Measurements from ENCODE around the gene POU5F1.

The POU5F1 gene

DNA sequence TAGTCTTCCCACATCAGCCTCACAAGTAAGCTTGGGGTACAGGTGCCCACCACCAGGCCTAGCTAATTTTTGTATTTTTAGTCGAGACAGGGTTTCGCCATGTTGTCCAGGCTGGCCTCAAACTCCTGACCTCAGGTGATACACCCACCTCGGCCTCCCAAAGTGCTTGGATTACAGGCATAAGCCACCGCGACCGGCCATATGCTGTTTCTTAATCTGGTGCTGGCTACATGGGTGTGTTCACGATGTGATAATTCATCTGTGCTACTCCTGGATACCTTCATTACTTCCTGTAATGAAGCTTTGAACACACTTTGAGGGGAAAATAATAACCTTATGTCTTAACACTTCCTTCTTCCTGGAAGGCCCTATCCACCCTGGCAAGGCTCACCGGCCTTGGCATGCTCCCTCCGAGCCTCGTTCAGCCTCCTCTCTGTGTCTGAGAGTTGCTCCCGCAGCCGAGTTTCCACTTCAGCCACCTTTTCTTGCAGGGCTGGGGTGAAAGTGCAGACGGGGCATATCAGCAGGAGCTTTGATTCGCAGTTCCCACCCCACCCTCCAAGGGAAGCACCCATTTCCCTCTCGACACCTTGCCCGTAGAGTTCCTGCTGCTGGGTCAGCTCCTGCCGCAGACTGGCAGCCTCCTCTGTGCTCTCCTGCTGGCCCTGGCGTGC lies 26.0 kb downstream of the POU5F1 start:
- in situ Hi-C loops (cut with HindIII; ENCODE audit: low sequenced_read_pairs) = loop anchor here (25.0 kb wide), 1 partner anchor 93 kb away; no protein-coding TSS in a partner anchor

DNA sequence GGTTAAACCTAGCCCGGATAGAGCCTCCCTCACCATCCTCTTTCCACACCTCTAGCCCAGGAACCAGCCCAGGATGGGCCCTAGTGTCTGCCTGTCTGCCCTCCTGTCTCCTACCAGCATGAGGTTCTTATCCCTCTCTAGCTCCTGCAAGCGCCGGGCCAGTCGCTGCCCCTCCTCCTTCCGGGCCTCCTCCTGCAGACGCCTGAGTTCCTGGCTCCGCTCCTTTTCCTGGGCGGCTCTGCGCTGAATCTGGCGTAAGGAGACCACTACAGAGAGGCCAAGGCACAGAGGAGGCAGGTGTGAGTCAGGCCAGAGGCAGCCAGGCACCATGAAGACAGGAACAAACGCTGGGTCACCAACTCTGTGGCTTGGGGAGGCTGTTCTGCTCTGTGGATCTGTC lies 27.3 kb downstream of the POU5F1 start:
- in situ Hi-C loops (cut with HindIII; ENCODE audit: low sequenced_read_pairs) = loop anchor here (25.0 kb wide), 1 partner anchor 94 kb away; no protein-coding TSS in a partner anchor

DNA sequence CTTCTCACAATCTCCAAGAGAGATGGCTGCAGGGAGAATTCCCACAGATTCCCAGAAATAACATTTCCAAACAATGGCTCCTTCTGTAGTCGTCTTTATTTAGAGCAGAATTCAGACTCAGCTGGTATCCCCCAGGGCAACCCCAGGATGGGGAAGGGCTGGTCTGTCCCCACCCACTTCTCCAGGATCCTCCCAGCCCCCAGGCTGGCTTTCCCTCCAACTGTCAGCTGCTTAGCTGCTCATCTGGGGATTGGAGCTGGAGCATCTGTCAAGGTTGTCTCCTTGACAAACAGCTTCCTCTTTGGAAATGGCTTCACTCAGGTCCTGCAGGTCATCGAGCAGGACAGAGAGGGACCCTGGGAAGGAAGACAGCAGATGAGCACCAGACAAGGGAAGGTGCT lies 28.1 kb downstream of the POU5F1 start:
- in situ Hi-C loops (cut with HindIII; ENCODE audit: low sequenced_read_pairs) = loop anchor here (25.0 kb wide), 1 partner anchor 95 kb away; no protein-coding TSS in a partner anchor

DNA sequence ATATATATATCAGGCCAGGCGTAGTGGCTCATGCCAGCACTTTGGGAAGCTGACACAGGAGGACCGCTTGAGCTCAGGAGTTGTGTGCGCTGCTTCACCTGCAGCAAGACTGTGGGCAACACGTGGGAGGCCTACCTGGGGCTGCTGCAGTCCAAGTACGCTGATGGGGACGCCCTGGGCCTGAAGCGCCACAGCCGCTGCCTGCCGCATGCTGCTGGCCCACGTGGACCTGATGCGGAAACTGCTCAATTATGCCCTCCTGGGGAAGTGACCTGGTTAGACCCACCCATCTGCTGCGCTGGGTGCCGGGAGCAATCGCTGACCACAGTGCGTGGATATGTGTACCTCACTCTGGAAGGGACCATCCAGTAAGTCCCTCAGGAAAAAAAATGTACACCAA lies 29.8 kb downstream of the POU5F1 start:
- in situ Hi-C loops (cut with HindIII; ENCODE audit: low sequenced_read_pairs) = loop anchor here (25.0 kb wide), 1 partner anchor 97 kb away; no protein-coding TSS in a partner anchor

DNA sequence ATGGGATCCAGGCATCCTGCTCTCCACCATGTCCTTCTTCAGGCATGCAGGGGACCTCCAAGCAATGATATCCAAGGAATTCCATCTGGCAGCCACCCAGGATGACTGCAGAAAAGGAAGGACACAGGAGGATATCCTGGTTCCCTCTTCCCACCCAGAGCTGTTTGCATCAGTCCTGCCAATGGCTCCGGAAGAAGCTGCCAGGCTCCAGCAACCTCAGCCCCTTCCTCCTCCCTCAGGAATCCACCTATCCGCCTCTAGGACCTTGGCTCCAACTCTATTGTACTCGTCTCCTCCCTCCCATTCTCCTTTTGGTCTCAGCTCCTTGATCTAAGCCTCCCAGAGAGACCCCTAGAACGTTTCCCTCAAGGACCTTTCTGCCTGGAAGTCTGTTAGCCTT lies 30.9 kb downstream of the POU5F1 start:
- in situ Hi-C loops (cut with HindIII; ENCODE audit: low sequenced_read_pairs) = loop anchor here (25.0 kb wide), 1 partner anchor 98 kb away; no protein-coding TSS in a partner anchor

DNA sequence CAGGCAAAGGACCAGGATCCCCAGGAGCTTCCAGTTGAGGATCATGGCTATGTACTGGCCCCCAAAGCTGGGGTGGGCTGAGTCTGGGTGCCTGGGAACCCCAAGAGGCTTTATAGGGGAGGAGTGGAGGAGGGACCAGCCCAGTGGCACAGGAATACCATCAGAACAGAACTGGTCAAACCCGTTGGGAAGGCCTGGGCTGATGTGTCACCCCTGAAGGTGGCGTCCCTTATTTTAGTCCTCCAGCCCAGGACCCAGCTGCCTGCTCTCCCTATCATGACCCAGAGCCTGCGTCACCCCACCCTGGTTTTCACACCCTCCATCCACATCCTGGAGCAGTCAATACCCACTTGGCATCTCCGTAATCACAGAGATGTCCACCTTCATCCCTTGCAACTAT lies 31.5 kb downstream of the POU5F1 start, which contains the start of gene PSORS1C2:
Gene PSORS1C2, minus strand, starts transcription at position 85 of the 400 bp plus-strand sequence. Its CDS starts 40 bp downstream, at position 45.
- in situ Hi-C loops (cut with HindIII; ENCODE audit: low sequenced_read_pairs) = loop anchor here (25.0 kb wide), 1 partner anchor 98 kb away; no protein-coding TSS in a partner anchor

DNA sequence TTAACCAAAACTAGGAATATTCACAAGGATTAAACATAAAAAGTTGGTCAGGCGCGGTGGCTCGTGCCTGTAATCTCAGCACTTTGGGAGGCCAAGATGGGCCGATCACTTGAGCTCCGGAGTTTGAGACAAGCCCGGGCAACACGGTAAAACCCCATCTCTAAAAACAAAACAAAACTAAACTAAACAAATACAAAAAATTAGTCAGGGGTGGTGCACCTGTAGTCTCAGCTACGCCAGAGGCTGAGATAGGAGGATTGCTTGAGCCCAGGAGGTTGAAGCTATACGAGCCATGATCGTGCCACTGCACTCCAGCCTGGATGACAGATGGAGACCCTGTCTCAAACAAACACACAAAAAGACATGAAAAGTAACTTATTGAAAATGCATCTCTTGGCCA lies 34.8 kb downstream of the POU5F1 start:
- in situ Hi-C loops (cut with HindIII; ENCODE audit: low sequenced_read_pairs) = loop anchor here (25.0 kb wide), 1 partner anchor 102 kb away; no protein-coding TSS in a partner anchor

DNA sequence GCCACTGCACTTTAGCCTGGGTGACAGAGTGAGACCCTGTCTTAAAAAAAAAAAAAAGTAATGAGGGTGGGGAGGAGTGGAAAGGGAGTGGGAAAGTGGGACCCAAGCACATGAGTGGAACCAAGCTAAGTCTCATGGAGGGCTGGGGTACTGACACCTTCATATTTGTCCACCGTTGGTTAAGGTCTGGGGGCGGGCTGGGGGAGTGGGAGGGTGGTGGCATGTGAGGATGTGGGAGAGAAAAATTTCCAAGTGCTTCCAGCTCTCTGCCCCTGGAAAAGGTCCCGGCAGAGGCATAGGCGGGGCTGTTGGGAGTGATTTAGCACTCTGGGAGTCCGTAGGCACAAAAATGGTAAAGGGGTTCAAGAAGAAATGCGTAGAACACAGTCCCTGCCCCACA lies 37.7 kb downstream of the POU5F1 start:
- in situ Hi-C loops (cut with HindIII; ENCODE audit: low sequenced_read_pairs) = loop anchor here (25.0 kb wide), 1 partner anchor 104 kb away; no protein-coding TSS in a partner anchor

DNA sequence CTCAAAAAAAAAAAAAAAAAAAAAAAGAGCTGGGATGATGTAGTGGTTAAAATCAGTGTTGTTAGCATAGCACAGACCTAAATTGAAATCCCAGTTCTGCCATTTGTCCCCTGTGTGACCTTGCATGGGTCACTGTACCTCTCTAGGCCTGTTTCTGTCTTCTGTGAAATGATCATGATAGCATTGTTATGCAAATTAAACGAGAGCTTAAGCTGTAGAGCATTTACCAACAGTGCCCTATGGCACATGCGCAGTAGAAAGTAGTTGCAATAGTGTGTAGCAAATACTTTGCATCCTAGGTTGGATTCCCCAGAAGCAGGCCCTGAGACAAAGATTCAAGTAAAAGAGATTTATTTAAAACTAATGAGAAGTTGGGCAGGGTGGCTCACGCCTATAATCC lies 38.9 kb downstream of the POU5F1 start:
- in situ Hi-C loops (cut with HindIII; ENCODE audit: low sequenced_read_pairs) = loop anchor here (25.0 kb wide), 1 partner anchor 106 kb away; no protein-coding TSS in a partner anchor

DNA sequence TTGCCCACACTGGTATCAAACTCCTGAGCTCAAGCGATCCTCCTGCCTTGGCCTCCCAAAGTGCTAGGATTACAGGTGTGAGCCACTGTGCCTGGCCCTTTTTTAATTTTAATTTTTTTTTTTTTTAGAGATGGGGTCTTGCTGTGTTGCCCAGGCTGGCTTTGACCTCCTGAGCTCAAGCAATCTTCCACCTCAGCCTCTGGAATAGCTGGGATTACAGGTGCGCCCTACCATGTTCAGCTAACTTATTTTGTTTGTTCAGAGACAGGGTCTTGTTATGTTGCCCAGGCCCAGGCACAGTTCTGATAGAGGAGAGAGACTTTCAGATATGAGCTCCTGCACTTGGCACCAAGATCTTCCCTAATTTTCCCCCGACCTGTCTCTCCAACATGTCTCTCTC lies 39.7 kb downstream of the POU5F1 start:
- in situ Hi-C loops (cut with HindIII; ENCODE audit: low sequenced_read_pairs) = loop anchor here (25.0 kb wide), 1 partner anchor 107 kb away; no protein-coding TSS in a partner anchor

DNA sequence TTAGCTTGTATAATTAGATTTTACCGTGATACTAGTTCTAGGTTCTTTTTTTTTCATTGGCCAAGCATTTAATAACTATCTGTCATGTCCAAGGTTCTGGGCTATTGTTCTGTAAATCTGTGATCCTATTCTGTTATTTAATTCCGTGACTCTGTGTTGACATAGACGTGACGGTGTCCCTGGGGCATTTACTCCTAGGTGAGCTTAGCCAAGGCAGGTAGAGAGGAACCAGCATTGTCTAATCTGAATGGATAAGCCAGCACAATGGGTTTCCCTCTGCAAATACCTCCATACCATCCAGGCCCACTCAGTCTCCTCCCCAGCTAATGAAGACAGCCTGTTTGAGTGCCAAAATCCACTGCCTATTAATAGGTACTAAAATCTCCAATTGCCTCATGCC lies 41.4 kb downstream of the POU5F1 start:
- in situ Hi-C loops (cut with HindIII; ENCODE audit: low sequenced_read_pairs) = loop anchor here (25.0 kb wide), 1 partner anchor 108 kb away; no protein-coding TSS in a partner anchor

DNA sequence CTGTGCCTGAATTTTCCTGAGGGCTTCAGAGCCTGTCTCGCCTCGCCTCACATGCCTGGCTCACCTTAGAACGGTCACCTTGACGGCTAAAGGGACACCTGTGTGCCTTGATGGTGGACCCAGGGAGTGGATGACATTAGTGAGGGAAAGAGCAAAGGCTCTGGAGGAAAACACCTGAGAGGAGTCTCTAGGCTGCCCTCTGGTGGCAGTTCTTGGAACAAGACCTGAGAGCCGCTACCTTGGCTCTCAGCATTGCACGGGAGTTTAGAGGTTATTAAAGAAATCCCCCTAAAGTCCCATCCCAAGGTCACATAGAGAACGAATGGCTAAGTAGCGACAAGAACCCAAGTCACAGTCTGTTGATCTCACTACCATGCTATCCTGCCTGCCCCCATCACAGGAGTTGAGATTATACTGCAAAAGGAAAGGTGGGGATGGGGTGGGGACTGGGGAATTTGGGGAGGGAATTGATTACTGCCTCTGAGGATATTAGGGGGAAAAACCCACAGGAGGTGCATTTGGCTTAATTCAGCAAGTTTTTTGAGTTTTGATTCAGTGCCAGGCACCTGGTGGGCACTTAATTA lies 42.3 kb downstream of the POU5F1 start:
- in situ Hi-C loops (cut with HindIII; ENCODE audit: low sequenced_read_pairs) = loop anchor here (25.0 kb wide), 1 partner anchor 109 kb away; no protein-coding TSS in a partner anchor

DNA sequence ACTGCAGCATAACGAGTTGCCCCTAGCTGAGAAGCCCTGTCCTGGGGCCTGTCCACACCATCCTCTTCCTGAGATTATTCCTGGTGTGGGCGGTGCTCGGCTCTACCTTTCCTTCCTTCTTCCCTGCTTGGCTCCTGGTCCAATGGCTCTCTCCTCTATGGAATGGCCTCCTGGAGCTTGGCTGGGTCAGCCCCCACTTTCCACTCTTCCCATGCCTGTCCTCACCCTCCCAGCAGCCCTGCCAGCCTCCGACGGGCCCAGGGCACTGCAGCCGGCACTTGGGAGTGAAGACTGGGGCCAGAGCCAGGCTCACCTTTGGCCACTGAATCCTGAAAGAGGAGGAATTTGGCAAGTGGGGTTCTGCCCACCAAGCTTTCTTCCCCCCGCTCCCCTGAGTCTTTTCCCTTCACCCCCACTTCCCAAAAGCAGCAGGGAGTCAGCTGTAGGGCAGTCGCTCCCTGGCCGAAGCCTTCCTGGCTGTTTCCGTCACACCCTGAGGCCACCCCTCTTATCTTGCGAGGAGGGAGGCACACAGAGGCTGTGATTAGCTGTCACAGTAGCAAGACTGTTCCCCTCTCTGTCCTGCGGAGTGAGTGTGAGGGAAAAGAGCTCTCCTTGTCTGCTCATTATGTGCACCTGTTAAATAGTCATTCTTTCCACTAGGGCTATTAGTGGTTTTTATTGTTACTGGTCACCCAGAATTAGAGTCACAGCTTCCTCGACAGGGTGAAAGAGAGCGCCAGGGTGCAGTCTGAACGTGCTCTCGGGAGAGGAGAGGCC lies 43.9 kb downstream of the POU5F1 start:
- in situ Hi-C loops (cut with HindIII; ENCODE audit: low sequenced_read_pairs) = loop anchor here (25.0 kb wide), 1 partner anchor 111 kb away; no protein-coding TSS in a partner anchor

DNA sequence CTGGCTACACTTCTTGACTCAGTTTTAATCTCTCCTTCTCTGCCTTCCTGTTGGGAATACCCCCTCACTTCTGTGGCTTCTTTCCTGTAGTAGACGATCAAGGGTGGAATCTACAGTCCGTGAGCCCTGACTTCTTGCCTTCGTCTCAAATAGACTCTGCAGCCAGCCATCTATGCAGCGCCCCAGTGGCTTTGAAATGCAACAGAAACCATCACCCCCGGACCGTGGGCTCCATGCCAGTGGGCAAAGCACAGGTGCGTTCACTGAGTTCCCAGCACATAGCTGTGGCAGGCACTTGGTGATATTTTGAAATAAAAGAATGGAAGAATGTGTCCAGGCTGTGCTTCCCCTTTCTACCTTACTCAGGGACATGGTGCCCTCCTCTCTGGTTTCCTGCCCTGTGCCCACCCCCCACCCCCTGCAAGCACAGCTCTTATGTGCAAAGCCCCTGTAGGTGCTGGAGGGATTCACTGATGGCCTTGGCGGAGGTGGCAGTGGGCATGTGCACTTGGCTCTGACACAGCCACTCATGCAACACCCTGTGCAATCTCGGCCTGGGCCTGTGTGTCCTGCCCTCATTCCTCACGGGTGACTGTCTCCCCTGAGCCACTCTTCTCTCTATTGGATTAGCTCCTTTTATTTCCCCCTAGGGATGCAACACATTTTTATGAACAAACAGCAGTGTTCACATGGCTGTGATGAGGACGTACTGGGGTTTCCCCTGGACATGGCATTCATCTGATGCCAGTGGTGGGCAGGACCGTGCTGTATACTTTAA lies 44.7 kb downstream of the POU5F1 start:
- in situ Hi-C loops (cut with HindIII; ENCODE audit: low sequenced_read_pairs) = loop anchor here (25.0 kb wide), 1 partner anchor 112 kb away; no protein-coding TSS in a partner anchor

DNA sequence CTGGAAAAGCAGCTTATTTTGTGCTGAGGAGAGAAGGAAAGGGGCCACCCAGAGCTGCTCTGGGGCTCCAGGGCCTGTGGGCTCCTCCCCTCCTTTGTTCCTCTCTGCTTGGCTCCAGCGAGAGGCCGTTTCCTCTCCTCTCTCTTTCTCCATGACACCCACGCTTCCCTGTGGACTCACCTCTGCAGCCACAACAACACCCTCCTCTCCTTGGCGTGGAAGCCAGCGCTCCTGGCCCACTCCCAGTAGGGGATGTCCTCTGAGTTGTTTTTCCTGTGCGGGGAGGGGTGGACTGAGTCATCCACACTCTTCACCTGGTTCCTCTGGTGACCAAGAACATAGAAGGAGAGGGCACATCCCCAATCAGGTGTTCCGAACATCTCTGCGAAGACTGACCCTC lies 45.3 kb downstream of the POU5F1 start:
- in situ Hi-C loops (cut with HindIII; ENCODE audit: low sequenced_read_pairs) = loop anchor here (25.0 kb wide), 1 partner anchor 112 kb away; no protein-coding TSS in a partner anchor

DNA sequence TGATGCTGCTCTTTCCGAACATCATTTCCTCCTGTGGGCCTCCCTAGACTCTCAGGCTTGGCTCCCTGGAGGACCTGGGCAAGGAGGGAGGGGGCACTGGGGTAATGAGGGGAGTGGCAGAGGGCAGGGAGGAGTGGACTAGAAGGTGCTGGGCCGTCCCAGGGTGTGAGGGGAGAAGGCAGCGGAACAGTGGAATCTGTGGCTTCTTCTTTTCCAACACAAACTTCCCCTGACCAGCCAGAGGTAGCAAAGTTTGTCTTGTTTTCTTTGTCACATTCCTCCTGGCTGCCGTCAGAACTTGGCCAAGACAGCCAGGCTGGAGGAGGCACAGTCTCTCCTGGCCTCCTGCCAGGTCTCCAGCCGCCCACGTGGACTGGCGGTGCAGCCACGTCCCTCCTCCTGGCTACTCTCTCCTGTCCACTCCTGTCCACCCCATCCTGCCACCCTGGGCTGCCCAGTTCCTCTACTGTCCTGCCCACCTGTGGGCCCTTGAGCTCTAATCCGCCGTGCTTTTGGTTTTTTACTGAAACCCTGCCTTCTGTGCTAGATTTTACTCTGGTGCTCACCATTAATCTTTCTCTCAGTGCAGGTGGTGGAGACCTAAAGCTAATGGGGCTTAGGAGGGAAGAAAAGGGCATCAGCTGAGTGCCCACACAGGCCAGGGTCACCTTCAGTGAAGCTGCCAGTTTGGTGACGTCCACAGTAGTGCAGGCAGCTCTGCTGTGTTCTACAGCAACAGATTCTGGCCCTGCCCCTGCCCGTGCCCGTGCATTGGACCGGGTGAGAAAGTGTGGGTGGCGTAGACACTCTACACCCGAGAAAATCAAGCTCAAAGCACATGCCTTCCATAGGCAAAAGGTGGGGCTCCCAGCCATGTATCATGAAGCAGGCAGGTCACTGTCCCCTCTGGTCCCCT lies 47.4 kb downstream of the POU5F1 start:
- in situ Hi-C loops (cut with HindIII; ENCODE audit: low sequenced_read_pairs) = no loop called here

DNA sequence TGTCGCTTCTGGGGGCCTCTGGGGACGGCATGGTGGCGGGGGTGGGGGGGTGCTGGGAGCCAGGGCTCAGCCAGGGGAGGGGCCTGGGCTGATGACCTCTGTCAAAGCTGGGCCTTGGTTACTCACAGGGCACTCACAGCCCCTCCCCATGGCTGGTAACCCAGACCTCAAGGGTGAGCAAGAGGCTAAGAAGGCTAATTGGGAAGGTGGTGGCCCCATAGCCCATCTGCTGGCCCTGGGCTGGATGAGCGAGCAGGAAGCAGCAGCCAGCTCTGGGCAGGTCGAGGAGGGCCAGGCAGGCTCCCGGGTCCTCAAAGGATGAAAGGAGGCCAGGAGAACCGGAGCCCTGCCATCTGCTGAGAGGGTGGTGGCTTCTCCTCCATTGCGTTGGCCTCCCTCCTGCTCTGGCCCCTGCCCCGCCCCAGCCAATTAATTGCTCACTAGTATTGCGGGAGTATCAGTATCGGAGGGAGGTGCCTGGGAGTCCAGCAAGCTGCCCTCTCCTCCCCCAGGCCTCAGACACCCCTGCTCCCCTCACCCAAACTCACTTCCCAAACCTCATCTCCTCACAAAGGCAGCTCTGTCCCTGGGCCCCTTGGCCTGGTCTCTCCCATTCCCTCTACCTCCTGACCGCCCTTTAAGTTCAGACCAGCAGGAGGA lies 49.2 kb downstream of the POU5F1 start:
- in situ Hi-C loops (cut with HindIII; ENCODE audit: low sequenced_read_pairs) = no loop called here

DNA sequence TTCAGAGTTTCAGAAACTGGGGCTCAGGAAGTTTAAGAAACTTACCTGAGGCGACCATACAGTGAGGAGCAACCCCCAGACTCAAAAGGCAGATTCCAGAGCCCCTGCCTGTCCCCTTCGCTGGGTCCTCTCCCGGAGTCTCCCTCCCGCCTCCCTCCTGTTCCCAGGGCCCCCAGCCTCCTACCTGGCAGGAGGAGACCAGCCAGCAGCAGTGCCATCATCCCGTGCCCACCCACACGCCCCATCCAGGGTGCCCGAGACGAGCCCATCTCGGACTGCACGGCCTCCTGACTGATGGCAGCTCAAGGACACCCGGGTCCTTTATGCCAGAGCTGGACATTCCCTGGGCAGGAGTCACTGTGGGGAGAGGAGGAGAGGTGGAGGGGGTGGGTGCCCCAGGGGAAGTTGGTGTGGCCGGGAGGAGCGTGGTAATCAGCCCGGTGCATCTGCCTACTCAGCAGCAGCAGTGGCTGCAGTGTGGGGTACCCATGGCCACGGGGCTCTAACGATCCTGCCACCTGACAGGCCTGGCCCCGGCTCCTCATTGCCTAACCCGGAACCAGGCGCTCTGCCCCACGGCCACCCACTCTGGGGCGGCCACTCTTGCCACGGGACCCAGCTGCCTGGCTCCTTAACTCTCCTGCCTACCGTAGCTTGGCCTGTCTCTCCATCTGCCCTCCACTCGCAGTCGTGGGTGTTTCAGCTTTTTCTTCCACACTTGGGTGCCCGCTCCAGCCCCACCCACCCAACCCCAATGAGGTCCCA lies 50.1 kb downstream of the POU5F1 start, which contains the start of gene CDSN:
Gene CDSN, minus strand, starts transcription at position 296 of the 765 bp plus-strand sequence. Its CDS starts 27 bp downstream, at position 269.
- in situ Hi-C loops (cut with HindIII; ENCODE audit: low sequenced_read_pairs) = no loop called here

All from DLD1 (cell line).